ENCODE data around the gene MESP2.

MESP2 gene

DNA sequence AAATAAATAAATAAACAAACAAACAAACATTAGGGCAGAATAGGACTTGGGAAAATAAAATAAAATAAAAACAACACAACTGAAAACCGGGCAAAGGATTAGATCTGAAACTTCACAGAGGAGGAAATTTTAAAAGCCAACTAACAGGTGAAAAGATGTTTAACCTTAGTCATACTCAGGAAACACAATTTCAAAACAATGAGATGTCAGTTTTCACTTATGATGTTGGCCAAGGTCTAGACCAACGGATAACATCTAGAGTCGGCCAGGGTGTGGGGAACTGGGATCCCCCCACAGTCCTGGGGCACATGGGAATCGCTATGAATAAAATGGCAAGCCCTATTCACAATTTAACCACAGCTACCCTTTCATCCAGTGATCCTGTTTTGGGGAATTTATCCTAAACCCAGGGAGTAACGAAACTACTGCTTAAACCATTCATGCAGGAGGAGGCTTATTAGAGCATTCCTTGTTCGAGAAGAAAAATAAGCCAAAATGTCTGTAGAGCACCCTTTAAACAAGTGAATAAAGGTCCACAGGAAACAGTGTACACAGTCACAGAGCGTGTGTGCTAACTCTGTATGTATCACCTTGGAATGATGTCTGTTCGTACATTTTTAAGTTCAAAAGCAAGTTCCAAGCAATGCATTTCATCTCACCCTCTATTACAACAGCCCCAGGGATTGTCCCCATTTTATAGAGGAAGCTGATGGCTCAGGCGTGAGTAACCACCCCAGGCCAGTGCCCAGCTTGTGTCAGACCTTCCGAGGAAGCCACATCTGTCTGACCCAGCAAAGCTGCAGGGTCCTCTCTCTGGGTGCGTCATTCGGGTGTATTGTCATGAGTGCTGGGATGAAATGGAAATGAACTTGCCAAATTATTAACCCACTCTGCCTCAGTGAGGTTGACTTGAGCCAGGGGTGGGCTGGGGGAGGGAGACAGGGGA, 44.8 kb downstream of the MESP2 start:
- DNase-seq, result no peak

DNA sequence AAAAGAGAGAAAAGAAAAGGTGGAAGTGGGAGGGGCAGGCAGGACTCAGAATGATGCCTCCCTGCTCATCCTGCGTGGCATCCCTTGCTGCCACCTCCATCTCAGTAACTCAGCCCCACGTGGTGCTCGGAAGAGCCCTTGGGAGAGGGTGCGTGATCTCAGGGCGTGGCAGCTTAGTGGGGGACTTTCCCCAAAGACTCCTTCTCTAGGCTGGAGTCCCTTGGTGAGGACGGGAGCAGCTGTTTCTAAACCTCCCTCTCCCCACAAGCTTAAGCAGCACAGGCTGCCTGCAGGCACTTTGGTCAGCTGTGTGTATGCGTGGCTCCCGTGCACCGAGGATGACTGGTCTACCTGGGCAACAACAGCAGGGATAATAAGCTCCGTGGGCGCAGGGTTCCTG, 45.9 kb downstream of the MESP2 start:
- DNase-seq, result no peak

GRCh38 chr15:89822611-89822950, 46.4 kb downstream of the MESP2 start:
- DNase-seq, result no peak

DNA sequence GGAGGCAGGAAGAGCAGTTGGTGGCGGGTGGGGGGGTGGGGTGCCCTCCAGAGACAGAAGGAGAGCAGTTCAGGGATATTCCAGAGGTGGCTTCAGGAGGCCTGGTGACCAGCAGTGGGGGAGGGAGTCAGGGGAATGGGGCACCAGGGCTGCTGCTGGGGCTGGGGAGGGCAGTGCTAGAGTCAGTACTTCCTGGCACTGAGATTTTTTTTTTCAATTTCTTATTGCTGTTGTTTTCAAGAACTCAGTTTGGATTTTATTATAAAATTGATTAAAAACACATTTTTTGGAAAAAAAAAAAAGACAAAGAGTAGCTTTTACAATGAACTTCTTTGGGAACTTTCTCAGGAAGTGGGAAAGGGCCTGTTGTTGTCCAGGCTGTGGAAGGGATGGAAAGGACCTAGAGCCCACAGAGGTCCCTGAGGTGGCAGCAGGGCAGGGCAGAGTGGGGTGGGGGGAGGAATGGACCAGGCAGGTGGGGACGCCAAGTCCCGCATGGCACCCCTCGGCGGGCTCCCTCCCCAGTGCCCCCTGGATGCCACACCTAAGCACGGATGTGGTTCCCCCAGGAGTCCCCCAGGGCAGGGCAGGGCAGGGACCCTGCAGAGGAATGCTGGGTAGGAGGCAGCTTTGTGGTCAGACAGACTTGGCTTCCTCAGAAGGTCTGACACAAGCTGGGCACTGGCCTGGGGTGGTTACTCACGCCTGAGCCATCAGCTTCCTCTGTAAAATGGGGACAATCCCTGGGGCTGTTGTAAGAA, 47.0 kb downstream of the MESP2 start:
- DNase-seq, result no peak

GRCh38 chr15:89823836-89824606, 47.9 kb downstream of the MESP2 start:
- no peak for DNase-seq

DNA sequence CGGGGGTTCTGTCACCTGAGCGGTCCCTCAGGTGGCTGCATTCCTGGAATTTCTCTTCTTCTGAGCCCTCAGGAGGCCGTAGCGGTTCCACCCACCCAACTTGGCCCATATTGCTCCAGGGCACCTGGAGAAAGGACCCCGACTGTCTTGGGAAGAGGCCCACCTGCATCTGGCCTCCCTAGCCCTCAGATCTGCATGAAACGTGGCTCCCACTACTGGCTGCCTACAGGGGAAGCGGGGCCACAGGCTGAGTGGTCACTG, 48.4 kb downstream of the MESP2 start:
- DNase-seq, result no peak

DNA sequence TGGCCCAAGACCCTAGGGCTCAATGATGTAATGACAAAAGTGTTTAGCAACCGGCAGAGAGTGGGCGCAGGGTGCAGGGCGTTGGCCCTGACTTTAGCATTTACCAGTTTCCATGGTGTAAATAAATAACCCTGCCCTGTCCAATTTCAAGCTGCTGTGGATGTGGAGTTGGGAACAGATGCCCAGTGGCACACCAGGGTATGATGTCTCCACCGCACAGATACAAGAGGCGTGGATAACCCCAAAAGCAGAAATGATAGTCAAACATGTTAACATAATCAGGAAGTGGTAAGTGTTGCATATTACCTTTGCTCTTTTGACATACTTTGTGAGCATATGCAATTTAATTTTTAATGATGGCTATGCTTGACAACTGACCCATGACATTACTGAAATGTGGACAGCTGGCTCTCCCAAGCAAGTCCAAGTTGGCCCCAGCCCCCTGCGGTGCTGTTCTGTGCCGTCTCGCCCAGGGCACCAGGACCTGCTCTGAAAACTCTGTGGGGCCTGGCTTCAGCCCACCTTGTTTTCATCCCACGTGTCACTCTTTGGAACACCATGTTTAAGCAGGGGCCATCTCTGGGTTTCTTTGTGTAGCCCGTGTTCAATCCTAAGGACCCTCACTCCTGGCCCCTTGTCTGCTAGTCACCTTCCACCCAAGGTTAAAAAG, 49.3 kb downstream of the MESP2 start:
- DNase-seq, result no peak

DNA sequence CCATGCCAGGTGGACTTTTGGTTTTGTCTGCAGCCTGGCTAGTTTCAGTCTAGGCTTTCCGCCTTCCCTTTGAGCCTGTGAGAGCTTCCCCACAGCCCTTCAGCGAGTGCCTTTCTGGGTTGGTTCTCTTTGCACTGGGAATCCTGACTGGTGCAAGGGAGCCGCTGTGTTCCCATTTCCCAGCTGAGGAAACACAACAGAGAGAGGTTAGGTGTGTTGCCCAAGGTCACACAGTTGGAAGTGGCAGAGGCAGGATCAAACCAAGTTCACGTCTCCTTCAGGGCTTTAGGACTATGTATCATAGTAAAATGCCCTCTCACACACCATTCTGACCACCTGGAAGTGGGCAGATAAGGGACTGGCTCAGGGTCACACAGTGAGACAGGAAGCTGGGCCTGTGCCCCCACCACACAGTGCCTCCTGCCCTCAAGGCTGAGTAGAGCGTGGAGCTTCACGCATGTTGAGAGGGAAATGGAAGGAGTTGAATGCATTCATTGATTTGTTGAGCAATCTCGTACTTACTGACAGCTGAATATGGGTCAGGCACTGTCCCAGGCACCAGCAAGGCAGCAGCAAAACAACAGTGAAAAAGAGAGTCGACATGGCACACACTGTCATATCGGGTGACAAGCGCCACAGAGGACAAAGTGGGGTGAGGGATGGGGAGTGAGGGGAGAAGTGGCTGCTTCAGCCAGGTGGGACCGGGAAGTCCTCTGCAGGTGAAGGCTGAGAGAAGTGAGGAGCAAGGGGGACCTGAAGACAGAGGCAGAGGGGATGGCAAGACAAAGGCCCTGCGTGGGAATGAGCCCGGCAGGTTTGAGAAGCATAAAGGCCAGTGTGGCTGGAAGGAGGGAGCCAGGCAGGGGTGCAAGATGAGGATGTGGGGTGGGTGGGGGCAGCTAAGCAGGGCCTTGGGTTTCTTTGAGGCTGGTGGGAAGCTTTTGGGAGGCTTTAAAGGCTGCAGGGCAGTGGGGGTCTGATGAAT, 50.8 kb downstream of the MESP2 start:
- DNase-seq, result no peak

GRCh38 chr15:89827829-89828228, 51.7 kb downstream of the MESP2 start:
- DNase-seq, result no peak

Measured in stimulated activated CD4-positive, alpha-beta T cell treated with anti-CD3 and anti-CD28 coated beads, Interleukin-4, amount 100 ng/mL, for 4 hours (primary cell).